GM23338 (cell line): ENCODE measurements around the gene ZBTB22.

Experiments used
- CREB1 ChIP-seq: fragments of 250-450 bp; sonication (Bioruptor Pico); IDR thresholded peaks from 2 replicates; pipeline ENCODE4 v1.5.0; 2020; ENCODE audit warnings: low read depth, mild to moderate bottlenecking, moderate library complexity
- EZH2 ChIP-seq: fragments of 200-600 bp; sonication (generic); IDR thresholded peaks from one replicate; pipeline ENCODE4 v1.8.0; 2017; ENCODE audit warnings: antibody characterized with exemption, mild to moderate bottlenecking, low read depth; ENCODE audit not compliant: unreplicated experiment
- EZH2phosphoT487 ChIP-seq: fragments of 200-600 bp; sonication (generic); IDR thresholded peaks from one replicate; pipeline ENCODE4 v1.8.1; 2018; ENCODE audit warnings: antibody characterized with exemption; ENCODE audit not compliant: unreplicated experiment
- JUNB ChIP-seq: IDR thresholded peaks from one replicate; pipeline ENCODE4 v1.6.1; 2016; ENCODE audit warnings: antibody characterized with exemption; ENCODE audit not compliant: unreplicated experiment
- NANOG ChIP-seq: IDR thresholded peaks from 2 replicates; pipeline ENCODE4 v1.6.1; 2016; ENCODE audit warnings: antibody characterized with exemption, borderline replicate concordance
- POLR2AphosphoS5 ChIP-seq: IDR thresholded peaks from 2 replicates; pipeline ENCODE4 v1.6.1; 2016; ENCODE audit warnings: antibody characterized with exemption, low read depth
- ZNF114 ChIP-seq: fragments of 250-450 bp; sonication (Bioruptor Pico); IDR thresholded peaks from 2 replicates; pipeline ENCODE4 v1.5.0; 2020; ENCODE audit warnings: mild to moderate bottlenecking, moderate library complexity
- ZNF462 ChIP-seq: fragments of 250-450 bp; sonication (Bioruptor Pico); IDR thresholded peaks from 2 replicates; pipeline ENCODE4 v1.5.0; 2020; ENCODE audit warnings: mild to moderate bottlenecking, moderate library complexity
- TF ChIP-seq, protein P1 (sequence below), 2 experiments: fragments of 200-600 bp in 1 of 2; sonication (generic) in 1 of 2; conservative IDR thresholded peaks; 2 replicates each; pipeline versions ENCODE4 v1.5.1 to v1.6.1; 2016 to 2017; ENCODE audit warnings: antibody characterized with exemption in 2 of 2, low read depth in 2 of 2, mild to moderate bottlenecking in 2 of 2, moderate library complexity in 1 of 2
- TF ChIP-seq, protein P2 (sequence below): IDR thresholded peaks from one replicate; pipeline ENCODE4 v1.6.1; 2018; ENCODE audit warnings: antibody characterized with exemption; ENCODE audit not compliant: unreplicated experiment

- TF ChIP-seq POLR2AphosphoS5: no peak
- TF ChIP-seq EZH2phosphoT487: no peak
- TF ChIP-seq, protein P1, sequence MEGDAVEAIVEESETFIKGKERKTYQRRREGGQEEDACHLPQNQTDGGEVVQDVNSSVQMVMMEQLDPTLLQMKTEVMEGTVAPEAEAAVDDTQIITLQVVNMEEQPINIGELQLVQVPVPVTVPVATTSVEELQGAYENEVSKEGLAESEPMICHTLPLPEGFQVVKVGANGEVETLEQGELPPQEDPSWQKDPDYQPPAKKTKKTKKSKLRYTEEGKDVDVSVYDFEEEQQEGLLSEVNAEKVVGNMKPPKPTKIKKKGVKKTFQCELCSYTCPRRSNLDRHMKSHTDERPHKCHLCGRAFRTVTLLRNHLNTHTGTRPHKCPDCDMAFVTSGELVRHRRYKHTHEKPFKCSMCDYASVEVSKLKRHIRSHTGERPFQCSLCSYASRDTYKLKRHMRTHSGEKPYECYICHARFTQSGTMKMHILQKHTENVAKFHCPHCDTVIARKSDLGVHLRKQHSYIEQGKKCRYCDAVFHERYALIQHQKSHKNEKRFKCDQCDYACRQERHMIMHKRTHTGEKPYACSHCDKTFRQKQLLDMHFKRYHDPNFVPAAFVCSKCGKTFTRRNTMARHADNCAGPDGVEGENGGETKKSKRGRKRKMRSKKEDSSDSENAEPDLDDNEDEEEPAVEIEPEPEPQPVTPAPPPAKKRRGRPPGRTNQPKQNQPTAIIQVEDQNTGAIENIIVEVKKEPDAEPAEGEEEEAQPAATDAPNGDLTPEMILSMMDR (conservative IDR thresholded peaks at IDR 0.05; ENCODE audit: low read depth in 2 of 2): no peak
- TF ChIP-seq JUNB: no peak
- TF ChIP-seq, protein P2, sequence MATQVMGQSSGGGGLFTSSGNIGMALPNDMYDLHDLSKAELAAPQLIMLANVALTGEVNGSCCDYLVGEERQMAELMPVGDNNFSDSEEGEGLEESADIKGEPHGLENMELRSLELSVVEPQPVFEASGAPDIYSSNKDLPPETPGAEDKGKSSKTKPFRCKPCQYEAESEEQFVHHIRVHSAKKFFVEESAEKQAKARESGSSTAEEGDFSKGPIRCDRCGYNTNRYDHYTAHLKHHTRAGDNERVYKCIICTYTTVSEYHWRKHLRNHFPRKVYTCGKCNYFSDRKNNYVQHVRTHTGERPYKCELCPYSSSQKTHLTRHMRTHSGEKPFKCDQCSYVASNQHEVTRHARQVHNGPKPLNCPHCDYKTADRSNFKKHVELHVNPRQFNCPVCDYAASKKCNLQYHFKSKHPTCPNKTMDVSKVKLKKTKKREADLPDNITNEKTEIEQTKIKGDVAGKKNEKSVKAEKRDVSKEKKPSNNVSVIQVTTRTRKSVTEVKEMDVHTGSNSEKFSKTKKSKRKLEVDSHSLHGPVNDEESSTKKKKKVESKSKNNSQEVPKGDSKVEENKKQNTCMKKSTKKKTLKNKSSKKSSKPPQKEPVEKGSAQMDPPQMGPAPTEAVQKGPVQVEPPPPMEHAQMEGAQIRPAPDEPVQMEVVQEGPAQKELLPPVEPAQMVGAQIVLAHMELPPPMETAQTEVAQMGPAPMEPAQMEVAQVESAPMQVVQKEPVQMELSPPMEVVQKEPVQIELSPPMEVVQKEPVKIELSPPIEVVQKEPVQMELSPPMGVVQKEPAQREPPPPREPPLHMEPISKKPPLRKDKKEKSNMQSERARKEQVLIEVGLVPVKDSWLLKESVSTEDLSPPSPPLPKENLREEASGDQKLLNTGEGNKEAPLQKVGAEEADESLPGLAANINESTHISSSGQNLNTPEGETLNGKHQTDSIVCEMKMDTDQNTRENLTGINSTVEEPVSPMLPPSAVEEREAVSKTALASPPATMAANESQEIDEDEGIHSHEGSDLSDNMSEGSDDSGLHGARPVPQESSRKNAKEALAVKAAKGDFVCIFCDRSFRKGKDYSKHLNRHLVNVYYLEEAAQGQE: no peak
- TF ChIP-seq EZH2: no peak
- no peak for TF ChIP-seq NANOG
- no peak for TF ChIP-seq ZNF462 (CRISPR knock-in tag)
- no peak for TF ChIP-seq CREB1 (CRISPR knock-in tag)
- TF ChIP-seq ZNF114: no peak
Measured at GRCh38 chr6:33278392-33278741, 39.2 kb downstream of the ZBTB22 start.
